Ovary (tissue), 3 donors: ENCODE results near the gene KCNQ4.

Experiments used
- CTCF ChIP-seq, 3 donors: fragments of 450-650 bp in 2 of 3; fragments of 200-600 bp in 1 of 3; IDR thresholded peaks; one replicate each; pipeline versions ENCODE4 v1.5.1 to v1.8.0; 2016 to 2022; ENCODE audit warnings: antibody characterized with exemption in 3 of 3, mild to moderate bottlenecking in 1 of 3
- EP300 ChIP-seq: sonication (generic); formaldehyde crosslinking; IDR thresholded peaks from one replicate; pipeline ENCODE4 v1.6.1; 2017; ENCODE audit warnings: antibody characterized with exemption
- POLR2A ChIP-seq: fragments of 450-650 bp; IDR thresholded peaks from one replicate; pipeline ENCODE4 v1.6.1; 2017; ENCODE audit warnings: antibody characterized with exemption, mild to moderate bottlenecking, moderate library complexity
- donor health status: DM: no; HTN: no; CAD: no.

- TF ChIP-seq POLR2A = no peak
- no peak for TF ChIP-seq CTCF (IDR thresholded peaks at IDR 0.05)
- TF ChIP-seq EP300 = no peak
Observed at GRCh38 chr1:40768146-40768990, 15.2 kb upstream of the KCNQ4 start.
